D721Med (cell line): ENCODE data around the gene ABI3.
"Not testable (repeated sequence)": the region's sequence is repeated elsewhere in the genome, so short reads cannot be mapped to it uniquely, and the experiment has no call there.

Experiments used
- DNase-seq: peaks from one replicate; pipeline ENCODE4 v3.0.0; 2011; ENCODE audit warnings: low spot score; ENCODE audit not compliant: insufficient read length
- FAIRE-seq: peaks from 2 replicates; lab custom pipeline; 2011; peaks lifted over from hg19 to GRCh38; lab: Jason Lieb, UNC
- CTCF ChIP-seq: IDR thresholded peaks from 2 replicates; pipeline ENCODE4 v1.5.1; 2012; ENCODE audit warnings: mild to moderate bottlenecking, control low read depth; ENCODE audit not compliant: insufficient read depth; ENCODE audit errors: missing control alignments

The ABI3 gene

GRCh38 chr17:49258394-49258793 lies 47.9 kb downstream of the ABI3 start:
- no peak for TF ChIP-seq CTCF

GRCh38 chr17:49259663-49260010 lies 49.1 kb downstream of the ABI3 start:
- TF ChIP-seq CTCF: no peak
- DNase-seq (no peak), FAIRE-seq (no peak)

More at GRCh38 chr17:49258394-49258793, 47.9 kb downstream of the ABI3 start:
- FAIRE-seq (no peak), DNase-seq (no peak)

GRCh38 chr17:49260011-49260816 lies 49.7 kb downstream of the ABI3 start:
- DNase-seq: no peak
- no peak for FAIRE-seq
- TF ChIP-seq CTCF: no peak

- FAIRE-seq (no peak), DNase-seq (no peak)
- no peak for TF ChIP-seq CTCF
Observed at GRCh38 chr17:49260817-49261291, 50.3 kb downstream of the ABI3 start.

- FAIRE-seq, DNase-seq: not testable (repeated sequence)
Observed at GRCh38 chr17:49261540-49261939, 51.0 kb downstream of the ABI3 start.

- no peak for DNase-seq
- no peak for FAIRE-seq
- TF ChIP-seq CTCF: no peak
Observed at GRCh38 chr17:49266233-49266632, 55.7 kb downstream of the ABI3 start.

DNA sequence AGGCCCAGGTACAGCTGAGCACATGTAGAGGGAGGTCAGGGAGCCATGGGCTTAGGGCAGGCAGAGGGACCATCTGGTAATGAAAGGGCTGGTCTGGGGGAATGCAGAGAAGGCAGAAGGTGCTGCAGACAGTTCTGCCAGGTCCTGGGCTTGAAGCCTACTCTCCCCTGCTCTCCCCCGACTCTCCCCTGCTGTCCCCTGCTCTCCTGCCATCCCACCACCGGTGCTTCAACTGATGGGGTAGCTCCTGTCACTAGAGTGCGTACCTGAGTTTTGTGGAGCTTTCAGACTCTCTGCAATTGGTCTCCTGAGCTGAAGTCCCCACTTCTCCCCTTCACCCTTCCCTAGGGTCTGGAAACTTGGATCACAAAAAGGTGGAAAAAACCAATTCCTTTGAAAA lies 57.4 kb downstream of the ABI3 start:
- no peak for FAIRE-seq
- no peak for TF ChIP-seq CTCF
- DNase-seq: no peak
